HG02571 (cell line): ENCODE measurements around the gene PAN2.
"Not testable (repeated sequence)": the region's sequence is repeated elsewhere in the genome, so short reads cannot be mapped to it uniquely, and the experiment has no call there.

Source experiments
- ATAC-seq: cut with Tn5 transposase; IDR thresholded peaks from one replicate; pipeline ENCODE4 v1.9.1; 2021; ENCODE audit warnings: mild to moderate bottlenecking, moderate library complexity; ENCODE audit not compliant: unreplicated experiment

The PAN2 gene

GRCh38 chr12:56342290-56342689, 8.5 kb upstream of the PAN2 start:
- not testable (repeated sequence) for ATAC-seq

DNA sequence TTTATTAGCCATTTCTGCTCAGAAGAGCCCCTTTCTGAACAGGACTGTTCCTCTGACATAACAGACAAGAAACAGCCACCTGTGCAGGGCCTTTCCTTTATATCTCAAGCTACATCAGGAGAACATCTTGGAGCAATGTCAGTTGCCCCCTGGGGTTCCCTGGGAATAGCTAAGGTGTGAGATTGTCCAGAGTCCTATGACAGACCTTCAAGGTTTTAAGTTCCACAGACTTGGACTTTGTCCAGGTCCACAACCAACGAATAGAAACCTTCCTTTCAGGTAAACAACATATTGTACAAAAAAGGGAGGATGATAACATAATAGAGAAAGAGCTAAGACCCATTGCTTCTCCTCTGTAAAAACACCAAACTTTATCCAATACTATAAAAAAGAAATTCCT, 7.8 kb upstream of the PAN2 start:
- ATAC-seq: no peak

GRCh38 chr12:56339158-56339422, 5.3 kb upstream of the PAN2 start:
- no peak for ATAC-seq

DNA sequence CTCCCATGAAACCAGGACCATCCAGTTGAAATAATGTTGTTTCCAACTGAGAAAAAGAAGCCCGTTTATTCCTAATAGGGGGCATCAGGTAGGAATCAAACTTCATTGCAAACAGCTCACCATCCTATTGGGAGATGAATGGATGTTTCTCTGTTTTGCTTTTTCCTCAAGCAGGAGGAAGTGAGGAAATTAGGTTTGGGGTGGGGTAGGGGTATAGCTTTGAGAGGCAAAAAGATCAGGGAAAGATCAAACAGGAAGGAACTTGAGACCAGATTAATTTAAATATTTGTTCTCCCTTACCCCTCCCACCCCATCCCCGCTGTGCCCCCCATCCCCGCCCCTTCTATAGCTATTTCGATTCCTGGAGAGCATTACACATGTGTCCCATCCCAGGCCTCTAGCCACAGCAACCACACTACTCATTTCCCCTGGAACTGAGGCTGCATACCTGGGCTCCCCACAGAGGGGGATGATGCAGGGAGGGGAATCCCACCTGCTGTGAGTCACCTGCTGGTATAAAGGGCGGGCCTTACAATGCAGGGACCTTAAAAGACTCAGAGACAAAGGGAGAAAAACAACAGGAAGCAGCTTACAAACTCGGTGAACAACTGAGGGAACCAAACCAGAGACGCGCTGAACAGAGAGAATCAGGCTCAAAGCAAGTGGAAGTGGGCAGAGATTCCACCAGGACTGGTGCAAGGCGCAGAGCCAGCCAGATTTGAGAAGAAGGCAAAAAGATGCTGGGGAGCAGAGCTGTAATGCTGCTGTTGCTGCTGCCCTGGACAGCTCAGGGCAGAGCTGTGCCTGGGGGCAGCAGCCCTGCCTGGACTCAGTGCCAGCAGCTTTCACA, 4.7 kb upstream of the PAN2 start, which contains the start of gene IL23A:
Gene IL23A (plus strand): TSS at position 577 of the 850 bp plus-strand sequence. CDS start 161 bp downstream, at position 738.
- no peak for ATAC-seq

DNA sequence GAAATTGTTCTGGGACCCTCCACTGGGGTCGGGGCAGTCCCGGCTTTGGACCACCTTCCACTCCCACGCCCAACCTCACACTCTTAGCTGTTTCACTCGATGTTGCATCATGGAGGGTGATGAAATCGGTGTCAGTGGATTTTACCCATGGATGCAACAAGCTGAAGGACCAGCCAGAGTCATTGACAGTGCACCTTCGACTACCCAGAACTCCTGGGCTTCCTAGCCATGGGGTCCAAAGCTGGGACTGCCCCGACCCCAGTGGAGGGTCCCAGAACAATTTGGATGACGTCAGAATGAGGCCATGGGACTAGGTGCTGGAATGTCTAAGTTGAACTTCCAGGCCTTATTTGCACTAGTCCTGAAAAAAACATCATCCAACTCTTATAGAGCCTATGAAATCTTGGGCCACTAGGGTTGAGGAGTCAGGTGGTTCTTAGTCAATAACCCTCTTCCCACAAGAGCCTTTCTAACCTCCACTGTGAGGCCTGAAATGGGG, 4.0 kb upstream of the PAN2 start:
- no peak for ATAC-seq

DNA sequence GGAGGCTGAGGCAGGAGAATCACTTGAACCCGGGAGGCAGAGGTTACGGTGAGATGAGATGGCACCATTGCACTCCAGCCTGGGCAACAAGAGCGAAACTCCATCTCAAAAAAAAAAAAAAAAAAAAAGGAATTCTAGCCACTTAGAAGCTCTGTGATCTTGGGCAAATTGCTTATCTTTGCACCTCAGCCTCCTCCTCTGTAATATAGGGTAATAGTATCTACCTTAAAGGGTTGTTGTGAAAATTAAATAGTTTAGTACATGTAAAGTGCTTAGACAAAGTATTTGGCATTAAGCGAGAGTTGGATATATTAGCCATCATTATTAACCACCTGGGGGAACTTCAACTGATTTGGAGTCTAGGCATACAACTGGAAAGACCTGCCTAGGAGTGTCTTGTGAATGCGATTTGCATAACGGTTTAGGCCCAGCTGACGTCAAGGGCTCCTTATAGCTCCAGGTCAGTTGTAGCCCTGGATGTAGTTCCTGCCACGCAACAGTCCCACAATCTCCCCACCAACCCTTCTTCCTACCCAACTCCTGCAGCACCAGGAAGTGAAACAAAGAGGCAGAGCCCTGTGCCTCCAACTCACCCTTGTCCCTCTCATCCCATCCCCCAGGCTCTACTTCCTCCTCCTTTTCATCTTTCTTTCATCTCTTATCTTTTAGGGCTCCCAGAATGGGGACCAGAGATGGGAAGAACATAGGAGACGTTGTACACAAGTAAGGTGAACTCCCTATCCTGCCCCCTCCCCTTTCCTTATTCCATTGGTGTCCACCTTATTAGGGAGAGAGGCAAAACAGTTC, 2.8 kb upstream of the PAN2 start:
- no peak for ATAC-seq

DNA sequence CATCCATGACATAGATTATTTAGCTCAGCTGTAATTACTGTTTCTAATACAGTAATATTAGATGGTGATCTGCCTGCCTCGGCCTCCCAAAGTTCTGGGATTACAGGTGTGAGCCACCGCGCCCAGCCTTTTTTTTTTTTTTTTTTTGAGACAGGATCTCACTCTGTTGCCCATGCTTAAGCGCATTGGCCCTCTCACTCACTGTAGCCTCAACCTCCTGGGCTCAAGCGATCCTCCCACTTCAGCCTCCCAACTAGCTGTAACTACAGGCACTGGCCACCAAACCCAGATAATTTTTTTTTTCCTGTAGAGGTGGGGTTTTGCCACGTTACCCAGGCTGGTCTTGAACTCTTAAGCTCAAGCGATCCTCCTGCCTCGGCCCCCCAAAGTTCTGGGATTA, 1.7 kb upstream of the PAN2 start:
- not testable (repeated sequence) for ATAC-seq

GRCh38 chr12:56334490-56334793, 642 bp upstream of the PAN2 start:
- ATAC-seq: no peak

- ATAC-seq: no peak
Measured at GRCh38 chr12:56333197-56333678, 562 bp downstream of the PAN2 start.

GRCh38 chr12:56332512-56333196, 1.1 kb downstream of the PAN2 start:
- ATAC-seq: no peak

DNA sequence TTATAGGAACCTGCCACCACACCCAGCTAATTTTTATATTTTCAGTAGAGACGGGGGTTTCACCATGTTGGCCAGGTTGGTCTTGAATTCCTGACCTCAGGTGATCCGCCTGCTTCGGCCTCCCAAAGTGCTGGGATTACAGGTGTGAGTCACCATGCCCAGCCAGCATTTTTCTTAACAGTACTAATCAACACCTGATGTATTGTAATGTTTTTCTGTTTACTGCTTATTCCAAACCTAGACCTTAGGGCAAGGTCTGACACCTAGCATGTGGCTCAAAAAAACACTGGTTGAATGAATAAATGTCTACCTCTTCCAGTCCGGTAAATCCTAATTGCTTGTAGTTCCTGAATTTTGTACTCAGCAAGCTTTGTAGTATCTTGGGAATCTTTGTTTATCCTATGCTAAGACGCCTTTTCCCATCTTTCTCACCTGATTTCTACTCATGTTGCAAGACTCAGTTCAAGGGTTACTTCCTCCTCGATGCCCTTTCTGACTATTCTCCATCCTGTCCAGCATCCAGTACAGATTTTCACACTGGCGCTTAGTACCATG, 2.8 kb downstream of the PAN2 start:
- ATAC-seq: no peak

GRCh38 chr12:56326533-56326932, 7.3 kb downstream of the PAN2 start:
- no peak for ATAC-seq

- no peak for ATAC-seq
Measured at GRCh38 chr12:56326126-56326525, 7.7 kb downstream of the PAN2 start.

GRCh38 chr12:56324206-56324605, 9.6 kb downstream of the PAN2 start:
- ATAC-seq: no peak

- ATAC-seq: not testable (repeated sequence)
Measured at GRCh38 chr12:56321610-56322009, 12.2 kb downstream of the PAN2 start.

GRCh38 chr12:56321027-56321426, 12.8 kb downstream of the PAN2 start:
- no peak for ATAC-seq

GRCh38 chr12:56317675-56318074, 16.1 kb downstream of the PAN2 start:
- no peak for ATAC-seq

DNA sequence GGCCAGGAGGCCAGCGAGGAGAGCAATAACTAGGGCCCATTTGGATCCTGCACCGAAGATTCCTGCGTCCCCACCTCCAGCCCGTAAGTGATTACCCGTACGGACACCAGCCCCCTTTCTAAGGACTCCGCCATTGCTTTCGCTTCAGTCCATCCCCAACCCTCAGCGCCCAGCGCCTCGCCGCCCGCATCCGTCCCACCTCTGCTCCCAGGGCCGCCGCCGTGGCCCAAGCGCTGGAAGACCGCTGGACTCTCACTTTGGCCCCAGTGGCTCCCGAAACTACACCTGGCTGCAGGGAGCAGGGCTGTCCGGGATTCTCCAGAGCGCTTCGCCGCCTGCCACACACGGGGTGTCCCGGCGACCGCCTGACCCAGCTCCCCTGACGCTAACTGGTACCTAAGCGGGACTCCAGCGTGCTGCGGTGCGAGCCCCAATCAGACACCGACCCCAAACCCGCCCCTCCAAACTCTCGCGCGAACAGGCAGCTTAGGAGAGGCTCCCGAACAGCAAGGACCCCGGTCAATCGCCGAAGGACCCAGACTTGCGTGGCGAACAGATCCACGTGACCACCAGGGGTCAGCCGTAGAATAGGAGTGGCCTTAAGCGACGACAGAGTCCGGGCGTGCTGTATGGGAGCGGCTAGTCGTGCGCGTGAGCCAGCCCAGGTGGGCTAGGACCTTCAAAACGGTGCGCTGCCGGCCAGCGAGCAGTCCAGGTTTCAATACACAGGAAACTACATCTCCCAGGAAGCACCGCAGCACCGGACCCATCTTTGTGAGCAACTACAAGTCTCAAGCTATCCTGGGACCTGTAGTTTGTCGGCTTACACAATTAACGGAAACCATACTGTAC, 18.0 kb downstream of the PAN2 start, which contains the start of gene CNPY2:
Gene CNPY2 (minus strand): TSS at position 367 of the 852 bp plus-strand sequence. CDS start 771 bp downstream, outside the sequence.
- peak; percentile 91 for ATAC-seq

- no peak for ATAC-seq
Measured at GRCh38 chr12:56315249-56315621, 18.6 kb downstream of the PAN2 start.

GRCh38 chr12:56311003-56311402, 22.8 kb downstream of the PAN2 start:
- no peak for ATAC-seq
